Liver (tissue), 3 donors: ENCODE measurements around the gene INO80C.

Source experiments
- CTCF ChIP-seq: fragments of 150-350 bp; IDR thresholded peaks from 2 replicates; pipeline ENCODE4 v1.5.1; 2017; ENCODE audit warnings: improper control_type of control experiment, low read depth, low read length; ENCODE audit not compliant: missing input control
- RAD21 ChIP-seq, 2 donors: IDR thresholded peaks; 2 replicates each; pipeline ENCODE4 v1.6.1; 2016; ENCODE audit warnings: antibody characterized with exemption in 2 of 2, mild to moderate bottlenecking in 2 of 2
- SP1 ChIP-seq: IDR thresholded peaks from 2 replicates; pipeline ENCODE4 v1.6.1; 2018; ENCODE audit warnings: antibody characterized with exemption, mild to moderate bottlenecking
- donor health status: healthy.
- donor health status: healthy.

- no peak for TF ChIP-seq CTCF
- no peak for TF ChIP-seq SP1
- TF ChIP-seq RAD21 (IDR thresholded peaks at IDR 0.05), result no peak
Measured at GRCh38 chr18:35438480-35439234, 59.1 kb downstream of the INO80C start.
